NCI-H345 treated with DMSO at 0.1 percent for 48 hours (cell line): ENCODE results near the gene MLLT10.
"Not testable (repeated sequence)": the region's sequence is repeated elsewhere in the genome, so short reads cannot be mapped to it uniquely, and the experiment has no call there.

ENCODE experiments used
- DNase-seq: peaks from one replicate; lab custom pipeline; 2025; ENCODE audit not compliant: unreplicated experiment; lab: John Stamatoyannopoulos, UW

Gene MLLT10

DNA sequence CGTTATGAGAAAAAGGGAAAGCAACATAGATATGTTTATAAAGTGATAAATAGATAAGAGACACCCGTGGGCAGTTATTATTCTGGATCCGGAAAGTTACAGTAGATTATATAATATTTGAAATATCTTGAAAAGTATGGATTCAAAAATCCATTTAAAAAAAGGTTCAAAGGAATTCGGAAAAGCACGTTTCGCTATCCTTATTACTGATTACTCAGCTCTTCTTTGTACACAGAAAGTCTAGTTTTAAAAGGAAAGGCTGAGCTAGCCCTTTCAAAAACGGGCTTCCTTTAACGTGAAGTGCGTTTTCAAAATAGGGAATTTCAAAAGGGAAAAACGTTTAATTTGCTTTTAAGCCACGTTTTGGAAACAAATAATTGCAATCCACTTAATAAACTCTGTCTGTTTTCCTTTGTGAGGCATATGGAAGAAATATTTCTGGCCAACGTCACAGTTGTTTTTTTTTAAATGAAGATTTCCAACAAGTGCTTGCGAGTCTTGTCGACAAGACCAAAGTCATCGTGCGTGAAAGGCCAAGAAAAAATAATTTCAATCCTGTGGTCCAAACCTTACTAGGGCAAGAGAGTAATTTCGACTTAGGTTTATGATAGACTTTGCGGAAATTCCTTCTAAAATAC lies 6.3 kb upstream of the MLLT10 start:
- no peak for DNase-seq

- DNase-seq, result no peak
Measured at GRCh38 chr10:21528236-21529031, 5.6 kb upstream of the MLLT10 start.

DNA sequence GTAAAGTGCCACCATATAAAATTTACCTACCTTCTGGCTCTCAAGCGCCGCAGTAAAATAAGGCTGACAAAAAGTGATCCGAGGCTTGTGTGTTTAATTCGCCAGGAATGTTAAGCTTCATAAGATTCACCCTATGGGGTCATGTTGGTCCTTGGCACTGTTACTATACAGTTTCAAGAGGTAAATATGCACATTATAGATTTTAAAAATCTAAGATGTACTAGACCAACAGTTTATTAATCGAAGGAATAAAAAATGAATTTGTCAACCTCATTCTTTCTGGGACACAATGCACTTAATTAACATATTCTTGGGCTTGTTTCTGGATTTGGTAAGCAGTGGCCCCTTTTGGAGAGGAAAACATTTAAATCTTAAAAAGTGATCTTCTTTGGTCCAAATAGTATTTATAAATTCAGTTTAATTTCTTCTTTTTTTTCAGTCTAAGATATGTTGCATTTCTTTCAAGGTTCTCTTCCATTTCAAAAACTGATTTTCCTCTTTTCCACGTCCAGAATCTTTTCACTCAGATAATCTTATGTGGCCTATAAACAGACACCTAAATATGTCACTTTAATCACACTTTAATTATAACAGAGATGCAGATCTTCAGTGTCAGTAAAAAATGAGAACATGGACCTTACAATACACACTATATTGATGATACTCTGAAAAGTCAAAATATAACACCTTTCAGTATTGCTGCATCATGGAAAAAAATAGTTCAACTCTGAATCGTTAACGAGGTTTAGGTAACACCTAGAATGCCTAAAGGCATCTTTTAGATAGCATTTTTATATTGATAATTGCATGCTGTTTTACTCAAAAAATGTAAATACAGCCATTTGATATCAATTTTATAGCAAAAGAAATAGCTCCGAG lies 4.8 kb upstream of the MLLT10 start:
- no peak for DNase-seq

DNA sequence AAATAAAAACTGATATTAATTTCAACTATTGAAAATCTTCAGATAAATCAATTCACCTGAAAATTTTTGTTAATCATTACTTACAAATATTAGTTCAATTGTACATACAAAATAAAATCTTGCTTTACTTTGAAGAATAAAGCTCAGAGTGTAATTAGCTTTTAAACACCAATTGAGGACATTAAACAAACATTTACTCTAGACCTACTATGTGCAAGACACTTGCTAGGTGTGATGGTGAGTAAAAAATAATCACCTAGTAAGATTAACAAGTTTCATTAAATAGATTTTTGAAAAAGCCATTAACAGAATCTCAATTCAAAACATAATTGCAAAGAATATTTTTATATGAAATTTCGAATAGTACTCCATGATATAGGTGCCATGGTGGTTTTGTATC lies 3.9 kb upstream of the MLLT10 start:
- DNase-seq, result no peak

- no peak for DNase-seq
Measured at GRCh38 chr10:21530641-21531040, 3.4 kb upstream of the MLLT10 start.

GRCh38 chr10:21531164-21531563 lies 2.9 kb upstream of the MLLT10 start:
- no peak for DNase-seq

- DNase-seq, result no peak
Measured at GRCh38 chr10:21532694-21533466, 1.2 kb upstream of the MLLT10 start.

GRCh38 chr10:21534280-21534586 lies 201 bp downstream of the MLLT10 start:
- no peak for DNase-seq

GRCh38 chr10:21534604-21535493 lies 817 bp downstream of the MLLT10 start:
- no peak for DNase-seq

- no peak for DNase-seq
Measured at GRCh38 chr10:21535494-21535965, 1.5 kb downstream of the MLLT10 start.

GRCh38 chr10:21535976-21536375 lies 1.9 kb downstream of the MLLT10 start:
- not testable (repeated sequence) for DNase-seq

DNA sequence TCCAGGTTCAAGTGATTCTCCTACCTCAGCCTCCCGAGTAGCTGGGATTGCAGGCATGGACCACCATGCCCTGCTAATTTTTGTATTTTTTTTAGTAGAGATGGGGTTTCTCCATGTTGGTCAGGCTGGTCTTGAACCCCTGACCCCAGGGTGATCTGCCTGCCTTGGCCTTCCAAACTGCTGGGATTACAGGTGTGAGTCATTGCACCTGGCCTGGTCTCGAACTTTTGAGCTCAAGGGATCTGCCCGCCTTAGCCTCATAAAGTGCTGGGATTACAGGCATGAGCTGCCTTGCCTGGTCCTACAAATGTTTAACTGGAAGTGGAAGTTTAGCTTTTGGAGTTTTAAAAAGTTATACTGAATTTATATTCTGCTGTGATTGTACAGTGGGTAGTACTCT lies 2.8 kb downstream of the MLLT10 start:
- DNase-seq, result no peak

- DNase-seq, result not testable (repeated sequence)
Measured at GRCh38 chr10:21540701-21541100, 6.7 kb downstream of the MLLT10 start.

- no peak for DNase-seq
Measured at GRCh38 chr10:21547246-21547645, 13.2 kb downstream of the MLLT10 start.

DNA sequence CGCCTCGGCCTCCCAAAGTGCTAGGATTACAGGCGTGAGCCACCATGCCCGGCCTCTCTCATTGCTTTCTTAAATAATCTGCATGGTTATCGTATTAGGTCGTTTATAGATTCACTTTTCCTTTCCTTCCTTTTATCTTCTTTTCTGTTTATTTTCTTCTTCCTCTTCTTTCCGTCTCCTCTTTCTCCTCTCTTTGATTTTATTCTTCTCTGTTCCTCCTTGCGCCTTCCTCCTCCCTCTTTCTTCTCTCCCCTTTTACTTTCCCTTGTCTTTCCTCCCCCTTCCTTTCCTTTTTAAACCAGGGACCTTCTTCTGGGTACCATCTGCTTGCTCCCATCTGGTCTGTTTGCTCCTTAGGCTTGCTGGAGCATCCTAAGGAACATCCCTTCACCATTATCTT lies 18.6 kb downstream of the MLLT10 start:
- DNase-seq, result no peak

DNA sequence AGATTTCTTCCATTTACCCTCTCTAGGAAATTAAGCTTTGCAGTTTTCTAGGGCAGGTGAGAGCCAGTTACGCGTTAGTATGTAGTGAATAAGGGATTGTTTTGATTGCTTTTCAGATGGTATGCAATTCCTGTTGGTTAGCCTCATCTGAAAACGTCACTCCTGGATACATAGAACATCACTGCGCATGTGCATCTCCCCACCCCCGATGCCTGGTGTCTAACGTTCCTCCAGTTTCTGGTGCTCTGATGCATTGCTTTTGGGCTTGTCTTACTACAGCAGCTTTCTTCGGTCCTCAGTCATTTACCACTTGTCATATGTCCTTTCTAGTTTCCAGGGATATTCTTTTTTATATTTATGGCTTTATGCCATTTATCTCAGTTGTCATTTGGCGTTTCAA lies 22.5 kb downstream of the MLLT10 start:
- DNase-seq, result no peak

DNA sequence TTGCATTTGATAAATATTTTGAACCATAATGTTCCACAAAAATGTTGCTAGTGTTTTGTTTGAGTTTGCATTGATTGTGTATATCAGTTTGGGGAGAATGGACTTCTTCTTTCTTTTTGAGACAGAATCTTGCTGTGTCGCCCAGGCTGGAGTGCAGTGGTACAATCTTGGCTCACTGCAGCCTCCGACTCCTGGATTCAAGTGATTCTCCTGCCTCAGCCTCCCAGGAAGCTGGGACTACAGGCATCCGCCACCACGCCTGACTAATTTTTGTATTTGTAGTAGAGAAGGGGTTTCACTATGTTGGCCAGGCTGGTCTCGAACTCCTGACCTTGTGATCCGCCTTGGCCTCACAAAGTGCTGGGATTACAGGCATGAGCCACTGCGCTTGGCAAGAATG lies 25.0 kb downstream of the MLLT10 start:
- not testable (repeated sequence) for DNase-seq

GRCh38 chr10:21570761-21571521 lies 36.9 kb downstream of the MLLT10 start:
- DNase-seq, result no peak

GRCh38 chr10:21572578-21572977 lies 38.5 kb downstream of the MLLT10 start:
- no peak for DNase-seq
